HepG2 (cell line): ENCODE measurements around the gene ASH1L. TPM values are rescaled to one million over a fixed set of nuclear protein-coding genes. Genes with fewer than 3 reads are reported as not detected.

Experiments used
- DDIT3 ChIP-seq: sonication (generic); formaldehyde crosslinking; IDR thresholded peaks from 2 replicates; pipeline ENCODE4 v1.4.0; 2020; ENCODE audit warnings: mild to moderate bottlenecking, missing genetic modification reagents
- E2F1 ChIP-seq: sonication (generic); formaldehyde crosslinking; IDR thresholded peaks from 2 replicates; pipeline ENCODE4 v1.5.0; 2020; ENCODE audit warnings: missing genetic modification reagents
- ISL2 ChIP-seq: sonication (generic); formaldehyde crosslinking; IDR thresholded peaks from 2 replicates; pipeline ENCODE4 v1.5.0; 2020; ENCODE audit warnings: missing genetic modification reagents
- KMT2B ChIP-seq: IDR thresholded peaks from 2 replicates; pipeline ENCODE4 v1.6.1; 2016; ENCODE audit warnings: missing genetic modification reagents, missing compliant biosample characterization
- MBNL3 ChIP-seq: fragments of 250-450 bp; sonication (Bioruptor Pico); conservative IDR thresholded peaks from 2 replicates; pipeline ENCODE4 v1.8.0; 2022; ENCODE audit warnings: mild to moderate bottlenecking, inconsistent platforms
- MXD4 ChIP-seq: IDR thresholded peaks from 2 replicates; pipeline ENCODE4 v1.6.1; 2016; ENCODE audit warnings: mild to moderate bottlenecking, missing biosample characterization, missing genetic modification reagents
- PRMT3 ChIP-seq: sonication (generic); formaldehyde crosslinking; IDR thresholded peaks from 2 replicates; pipeline ENCODE4 v1.8.1; 2022; ENCODE audit warnings: low read depth, mild to moderate bottlenecking, moderate library complexity, missing genetic modification reagents, borderline replicate concordance
- SALL1 ChIP-seq: sonication (generic); formaldehyde crosslinking; IDR thresholded peaks from 2 replicates; pipeline ENCODE4 v1.8.0; 2022; ENCODE audit warnings: mild to moderate bottlenecking, missing genetic modification reagents
- SCMH1 ChIP-seq: sonication (generic); formaldehyde crosslinking; IDR thresholded peaks from 2 replicates; pipeline ENCODE4 v1.9.0; 2021; ENCODE audit warnings: missing genetic modification reagents, mild to moderate bottlenecking, borderline replicate concordance
- TCF7L2 ChIP-seq: IDR thresholded peaks from 2 replicates; pipeline ENCODE4 v1.6.1; 2011; ENCODE audit warnings: mild to moderate bottlenecking, low read depth, low read length, moderate library complexity
- TEAD2 ChIP-seq: sonication (generic); formaldehyde crosslinking; IDR thresholded peaks from 2 replicates; pipeline ENCODE4 v1.9.0; 2021; ENCODE audit warnings: missing genetic modification reagents
- ZNF510 ChIP-seq: sonication (generic); formaldehyde crosslinking; IDR thresholded peaks from 2 replicates; pipeline ENCODE4 v1.4.0; 2020; ENCODE audit warnings: low read depth, mild to moderate bottlenecking, missing genetic modification reagents
- ZNF615 ChIP-seq: sonication (generic); formaldehyde crosslinking; IDR thresholded peaks from 2 replicates; pipeline ENCODE4 v1.5.0; 2020; ENCODE audit warnings: mild to moderate bottlenecking, missing genetic modification reagents, borderline replicate concordance
- ZNF746 ChIP-seq: sonication (generic); formaldehyde crosslinking; IDR thresholded peaks from 2 replicates; pipeline ENCODE4 v1.8.0; 2022; ENCODE audit warnings: mild to moderate bottlenecking, missing genetic modification reagents
- ZNF761 ChIP-seq: sonication (generic); formaldehyde crosslinking; conservative IDR thresholded peaks from 2 replicates; pipeline ENCODE4 v1.4.0; 2020; ENCODE audit warnings: mild to moderate bottlenecking, missing genetic modification reagents
- polyA plus RNA-seq, 8 experiments: library from polyadenylated mRNA; depleted of rRNA in 3 of 8; stranded (reverse) in 7 of 8; unstranded in 1 of 8; fragments of >200 nt; fragmentation: Illumina TruSeq in 4 of 8; extraction: Trizol in 4 of 8; gene quantifications; 2 replicates each; pipeline versions ENCODE4 v1.2.1 to v1.2.3, GENCODE V29; 2011 to 2016; ENCODE audit warnings: low read depth in 4 of 8, missing spikeins in 1 of 8, mixed read lengths in 1 of 8; ENCODE audit not compliant: insufficient read depth in 1 of 8
- total RNA-seq, 5 experiments: library from RNA; depleted of rRNA; stranded (reverse); fragments of >200 nt; fragmentation: Illumina TruSeq; extraction: Trizol; gene quantifications; 2 replicates each; pipeline ENCODE4 v1.2.3, GENCODE V29; 2016; ENCODE audit warnings: low read depth in 1 of 5
- TF ChIP-seq, protein P1 (sequence below): sonication (generic); formaldehyde crosslinking; IDR thresholded peaks from 2 replicates; pipeline ENCODE4 v1.8.1; 2022; ENCODE audit warnings: mild to moderate bottlenecking, missing genetic modification reagents
- TF ChIP-seq, protein P2 (sequence below): sonication (generic); formaldehyde crosslinking; IDR thresholded peaks from 2 replicates; pipeline ENCODE4 v1.4.0; 2020; ENCODE audit warnings: low read depth, missing genetic modification reagents
- TF ChIP-seq, protein P3 (sequence below): sonication (generic); formaldehyde crosslinking; IDR thresholded peaks from 2 replicates; pipeline ENCODE4 v1.4.0; 2020; ENCODE audit warnings: missing genetic modification reagents

The ASH1L gene
- total and polyA plus RNA-seq, 2 of the 13 experiments (the other 11 are each of a cell fraction or from before 2014, with no cell fraction given) = 10.2 to 15.3 TPM

DNA sequence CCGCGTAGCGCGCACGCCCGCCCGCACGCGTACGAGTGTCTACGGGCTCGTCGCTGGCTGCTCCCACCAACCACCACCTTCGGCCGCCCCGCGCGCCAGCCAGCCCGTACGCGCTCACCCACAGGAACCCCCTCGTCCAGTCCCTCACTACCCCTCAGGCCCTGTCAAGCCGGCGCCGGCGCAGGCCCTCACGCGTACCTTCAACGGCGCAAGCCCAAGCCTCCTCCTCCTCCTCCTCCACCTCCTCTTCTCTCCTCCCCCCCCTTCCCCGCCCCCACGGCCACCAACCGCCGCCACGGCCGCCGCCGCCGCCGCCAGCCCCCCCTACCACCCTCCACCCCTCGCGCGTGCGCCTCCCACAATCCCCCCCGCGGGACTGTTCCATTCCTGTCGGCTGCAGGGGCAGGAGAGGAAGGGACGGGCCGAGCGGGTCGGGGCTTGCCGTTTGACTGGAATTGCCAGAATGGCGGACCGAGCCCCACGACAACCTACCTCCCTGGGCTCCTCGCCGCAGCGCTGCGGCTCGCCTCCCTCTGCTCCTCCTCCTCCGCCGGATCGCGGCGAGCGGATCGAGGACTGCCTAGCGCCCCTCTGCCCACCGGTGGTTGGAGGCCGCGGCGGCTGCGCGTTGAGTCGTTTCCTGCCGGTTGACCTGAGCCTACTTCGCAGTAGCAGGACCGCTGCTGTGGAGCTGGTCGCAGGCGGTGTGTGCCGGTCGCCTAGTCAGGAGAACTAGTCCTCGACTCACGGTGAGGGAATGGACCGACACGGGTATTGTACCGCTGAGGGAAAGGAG is at the start of gene ASH1L (continued):
- TF ChIP-seq ZNF746 (0 out of 2 replicates have a peak, but pooled peaks have one; percentile 34), TCF7L2 (no peak), ZNF761 (CRISPR knock-in tag) (0 out of 2 replicates have a peak, but pooled peaks have one; percentile 27), DDIT3 (CRISPR knock-in tag) (no peak), MXD4 (CRISPR knock-in tag) (peak; percentile 64), ZNF615 (CRISPR knock-in tag) (0 out of 2 replicates have a peak, but pooled peaks have one; percentile 70), PRMT3 (no peak), E2F1 (CRISPR knock-in tag) (no peak), SALL1 (CRISPR knock-in tag) (peak; percentile 86), KMT2B (peak; percentile 78), SCMH1 (no peak), ISL2 (CRISPR knock-in tag) (peak; percentile 67), ZNF510 (CRISPR knock-in tag) (0 out of 2 replicates have a peak, but pooled peaks have one; percentile 47), TEAD2 (no peak), MBNL3 (no peak)
- TF ChIP-seq, protein P1, sequence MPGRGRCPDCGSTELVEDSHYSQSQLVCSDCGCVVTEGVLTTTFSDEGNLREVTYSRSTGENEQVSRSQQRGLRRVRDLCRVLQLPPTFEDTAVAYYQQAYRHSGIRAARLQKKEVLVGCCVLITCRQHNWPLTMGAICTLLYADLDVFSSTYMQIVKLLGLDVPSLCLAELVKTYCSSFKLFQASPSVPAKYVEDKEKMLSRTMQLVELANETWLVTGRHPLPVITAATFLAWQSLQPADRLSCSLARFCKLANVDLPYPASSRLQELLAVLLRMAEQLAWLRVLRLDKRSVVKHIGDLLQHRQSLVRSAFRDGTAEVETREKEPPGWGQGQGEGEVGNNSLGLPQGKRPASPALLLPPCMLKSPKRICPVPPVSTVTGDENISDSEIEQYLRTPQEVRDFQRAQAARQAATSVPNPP (CRISPR knock-in tag) = no peak
- TF ChIP-seq, protein P2, sequence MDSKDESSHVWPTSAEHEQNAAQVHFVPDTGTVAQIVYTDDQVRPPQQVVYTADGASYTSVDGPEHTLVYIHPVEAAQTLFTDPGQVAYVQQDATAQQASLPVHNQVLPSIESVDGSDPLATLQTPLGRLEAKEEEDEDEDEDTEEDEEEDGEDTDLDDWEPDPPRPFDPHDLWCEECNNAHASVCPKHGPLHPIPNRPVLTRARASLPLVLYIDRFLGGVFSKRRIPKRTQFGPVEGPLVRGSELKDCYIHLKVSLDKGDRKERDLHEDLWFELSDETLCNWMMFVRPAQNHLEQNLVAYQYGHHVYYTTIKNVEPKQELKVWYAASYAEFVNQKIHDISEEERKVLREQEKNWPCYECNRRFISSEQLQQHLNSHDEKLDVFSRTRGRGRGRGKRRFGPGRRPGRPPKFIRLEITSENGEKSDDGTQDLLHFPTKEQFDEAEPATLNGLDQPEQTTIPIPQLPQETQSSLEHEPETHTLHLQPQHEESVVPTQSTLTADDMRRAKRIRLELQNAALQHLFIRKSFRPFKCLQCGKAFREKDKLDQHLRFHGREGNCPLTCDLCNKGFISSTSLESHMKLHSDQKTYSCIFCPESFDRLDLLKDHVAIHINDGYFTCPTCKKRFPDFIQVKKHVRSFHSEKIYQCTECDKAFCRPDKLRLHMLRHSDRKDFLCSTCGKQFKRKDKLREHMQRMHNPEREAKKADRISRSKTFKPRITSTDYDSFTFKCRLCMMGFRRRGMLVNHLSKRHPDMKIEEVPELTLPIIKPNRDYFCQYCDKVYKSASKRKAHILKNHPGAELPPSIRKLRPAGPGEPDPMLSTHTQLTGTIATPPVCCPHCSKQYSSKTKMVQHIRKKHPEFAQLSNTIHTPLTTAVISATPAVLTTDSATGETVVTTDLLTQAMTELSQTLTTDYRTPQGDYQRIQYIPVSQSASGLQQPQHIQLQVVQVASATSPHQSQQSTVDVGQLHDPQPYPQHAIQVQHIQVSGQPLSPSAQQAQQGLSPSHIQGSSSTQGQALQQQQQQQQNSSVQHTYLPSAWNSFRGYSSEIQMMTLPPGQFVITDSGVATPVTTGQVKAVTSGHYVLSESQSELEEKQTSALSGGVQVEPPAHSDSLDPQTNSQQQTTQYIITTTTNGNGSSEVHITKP (CRISPR knock-in tag) = peak; percentile 98
- TF ChIP-seq, protein P3, sequence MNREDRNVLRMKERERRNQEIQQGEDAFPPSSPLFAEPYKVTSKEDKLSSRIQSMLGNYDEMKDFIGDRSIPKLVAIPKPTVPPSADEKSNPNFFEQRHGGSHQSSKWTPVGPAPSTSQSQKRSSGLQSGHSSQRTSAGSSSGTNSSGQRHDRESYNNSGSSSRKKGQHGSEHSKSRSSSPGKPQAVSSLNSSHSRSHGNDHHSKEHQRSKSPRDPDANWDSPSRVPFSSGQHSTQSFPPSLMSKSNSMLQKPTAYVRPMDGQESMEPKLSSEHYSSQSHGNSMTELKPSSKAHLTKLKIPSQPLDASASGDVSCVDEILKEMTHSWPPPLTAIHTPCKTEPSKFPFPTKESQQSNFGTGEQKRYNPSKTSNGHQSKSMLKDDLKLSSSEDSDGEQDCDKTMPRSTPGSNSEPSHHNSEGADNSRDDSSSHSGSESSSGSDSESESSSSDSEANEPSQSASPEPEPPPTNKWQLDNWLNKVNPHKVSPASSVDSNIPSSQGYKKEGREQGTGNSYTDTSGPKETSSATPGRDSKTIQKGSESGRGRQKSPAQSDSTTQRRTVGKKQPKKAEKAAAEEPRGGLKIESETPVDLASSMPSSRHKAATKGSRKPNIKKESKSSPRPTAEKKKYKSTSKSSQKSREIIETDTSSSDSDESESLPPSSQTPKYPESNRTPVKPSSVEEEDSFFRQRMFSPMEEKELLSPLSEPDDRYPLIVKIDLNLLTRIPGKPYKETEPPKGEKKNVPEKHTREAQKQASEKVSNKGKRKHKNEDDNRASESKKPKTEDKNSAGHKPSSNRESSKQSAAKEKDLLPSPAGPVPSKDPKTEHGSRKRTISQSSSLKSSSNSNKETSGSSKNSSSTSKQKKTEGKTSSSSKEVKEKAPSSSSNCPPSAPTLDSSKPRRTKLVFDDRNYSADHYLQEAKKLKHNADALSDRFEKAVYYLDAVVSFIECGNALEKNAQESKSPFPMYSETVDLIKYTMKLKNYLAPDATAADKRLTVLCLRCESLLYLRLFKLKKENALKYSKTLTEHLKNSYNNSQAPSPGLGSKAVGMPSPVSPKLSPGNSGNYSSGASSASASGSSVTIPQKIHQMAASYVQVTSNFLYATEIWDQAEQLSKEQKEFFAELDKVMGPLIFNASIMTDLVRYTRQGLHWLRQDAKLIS (CRISPR knock-in tag) = peak; percentile 67; the same call in 1 of the 2 replicates
